HG02870 (cell line): ENCODE data around the gene NUDT7.

Experiments
- ATAC-seq: cut with Tn5 transposase; IDR thresholded peaks from one replicate; pipeline ENCODE4 v1.9.1; 2021; ENCODE audit warnings: mild to moderate bottlenecking, moderate library complexity; ENCODE audit not compliant: unreplicated experiment

The NUDT7 gene

GRCh38 chr16:77775911-77776909 lies 53.9 kb downstream of the NUDT7 start:
- ATAC-seq: no peak

GRCh38 chr16:77777745-77778144 lies 55.4 kb downstream of the NUDT7 start:
- ATAC-seq: no peak

DNA sequence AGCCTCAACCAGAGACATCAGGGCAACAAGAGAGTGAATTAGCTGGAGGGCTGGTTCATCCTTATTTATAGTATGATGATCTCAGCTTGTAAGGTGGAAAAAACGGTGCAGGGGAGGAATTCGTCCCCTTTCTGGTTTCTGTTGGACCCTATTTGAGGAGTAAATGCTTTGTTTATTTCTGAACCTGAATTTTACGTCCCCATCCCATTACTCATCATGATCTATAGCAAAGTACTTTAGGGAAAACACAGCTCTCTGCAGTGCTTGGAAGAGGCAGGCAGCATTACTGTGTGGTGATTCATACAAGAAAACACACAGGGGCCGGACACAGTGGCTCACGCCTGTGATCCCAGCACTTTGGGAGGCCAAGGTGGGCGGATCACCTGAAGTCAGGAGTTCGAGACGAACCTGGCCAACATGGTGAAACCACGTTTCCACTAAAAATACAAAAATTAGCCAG lies 58.1 kb downstream of the NUDT7 start:
- no peak for ATAC-seq

- ATAC-seq: no peak
These were observed 58.8 kb downstream of the NUDT7 start for GRCh38 chr16:77781091-77781490.

DNA sequence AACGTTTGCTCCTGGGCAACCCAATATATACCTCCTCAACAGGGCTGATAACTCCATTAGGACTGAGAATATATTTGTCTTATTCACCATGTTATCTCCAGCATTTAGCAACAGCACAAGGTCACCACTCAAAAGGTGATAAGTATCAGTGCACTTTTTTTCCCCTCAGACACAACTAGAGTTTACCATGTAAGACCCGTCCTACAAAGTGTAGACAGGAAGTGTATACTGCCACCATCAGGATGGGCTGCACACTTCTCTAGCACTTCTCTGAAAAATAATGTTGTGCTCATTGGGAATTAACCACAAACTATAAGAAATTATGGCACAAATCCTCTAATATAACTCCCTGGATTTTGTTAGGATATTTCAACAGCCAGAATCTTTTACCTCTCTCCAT lies 60.4 kb downstream of the NUDT7 start:
- ATAC-seq: no peak

- ATAC-seq: no peak
These were observed 62.4 kb downstream of the NUDT7 start for GRCh38 chr16:77784441-77785372.

DNA sequence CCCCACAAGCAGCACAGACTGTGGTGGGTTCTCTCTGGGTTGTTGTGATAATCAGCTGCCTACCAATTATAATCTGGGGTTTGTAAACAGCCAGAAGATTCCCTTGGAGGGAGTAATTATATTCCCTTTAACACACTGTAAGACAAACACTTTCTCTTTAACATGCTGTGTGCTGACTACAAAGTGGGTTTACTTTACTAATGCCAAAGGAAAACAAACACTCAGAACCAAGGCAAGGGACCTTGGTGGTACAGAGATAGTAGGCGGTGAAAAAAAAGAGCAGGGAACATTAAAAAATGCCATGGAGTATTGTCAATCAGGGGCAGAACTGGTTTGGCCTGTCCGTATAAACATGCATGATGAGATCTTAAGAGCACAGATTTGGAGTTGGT lies 63.1 kb downstream of the NUDT7 start:
- no peak for ATAC-seq

DNA sequence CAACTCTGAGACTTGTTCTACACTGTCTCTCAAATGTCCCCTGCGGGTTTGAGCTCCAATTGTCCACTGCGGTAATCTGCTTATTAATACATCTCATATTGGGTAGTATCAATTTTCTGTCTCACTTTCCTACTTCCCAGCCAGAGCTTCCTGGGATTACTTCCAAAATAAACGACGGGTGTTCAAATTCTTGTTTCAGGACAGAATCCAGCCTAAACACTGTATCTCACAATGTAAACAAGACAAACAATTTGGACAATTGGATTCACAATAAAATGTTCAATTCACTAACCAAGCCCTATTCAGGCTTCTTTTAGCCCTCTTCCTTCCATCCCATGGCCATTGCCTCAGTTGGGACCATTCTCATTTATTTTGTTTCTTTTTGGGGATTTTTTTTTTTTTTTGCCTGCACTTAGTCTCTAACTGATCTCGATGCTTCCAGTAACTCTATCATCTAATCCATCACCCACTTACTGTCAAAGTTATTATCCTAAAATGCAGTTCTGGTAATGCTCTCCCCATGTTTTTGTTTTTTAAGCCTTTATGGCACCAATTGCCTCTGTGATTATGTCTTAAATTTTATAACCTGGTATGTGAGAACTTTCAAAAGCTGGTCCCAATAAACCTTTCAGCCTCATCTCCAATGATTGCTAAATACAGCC lies 64.0 kb downstream of the NUDT7 start:
- ATAC-seq: no peak

DNA sequence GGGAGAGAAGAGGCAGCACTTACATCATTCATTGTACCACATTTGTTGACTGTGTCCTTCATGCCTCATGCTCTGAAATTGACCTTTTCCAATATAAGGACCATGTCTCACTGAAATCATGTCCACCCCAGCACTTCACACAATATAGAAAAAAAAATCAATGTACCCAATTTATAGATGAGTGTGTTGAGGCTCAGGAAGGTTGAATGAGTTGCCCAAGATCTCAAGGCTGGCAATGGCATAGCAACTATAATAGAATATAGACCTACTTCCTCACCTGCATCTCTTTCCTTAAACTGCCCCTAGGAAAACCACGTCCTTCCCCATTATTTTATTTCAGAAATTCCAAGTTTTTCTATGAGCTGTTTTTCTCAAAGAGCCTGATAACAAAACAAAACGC lies 65.1 kb downstream of the NUDT7 start:
- ATAC-seq: no peak

DNA sequence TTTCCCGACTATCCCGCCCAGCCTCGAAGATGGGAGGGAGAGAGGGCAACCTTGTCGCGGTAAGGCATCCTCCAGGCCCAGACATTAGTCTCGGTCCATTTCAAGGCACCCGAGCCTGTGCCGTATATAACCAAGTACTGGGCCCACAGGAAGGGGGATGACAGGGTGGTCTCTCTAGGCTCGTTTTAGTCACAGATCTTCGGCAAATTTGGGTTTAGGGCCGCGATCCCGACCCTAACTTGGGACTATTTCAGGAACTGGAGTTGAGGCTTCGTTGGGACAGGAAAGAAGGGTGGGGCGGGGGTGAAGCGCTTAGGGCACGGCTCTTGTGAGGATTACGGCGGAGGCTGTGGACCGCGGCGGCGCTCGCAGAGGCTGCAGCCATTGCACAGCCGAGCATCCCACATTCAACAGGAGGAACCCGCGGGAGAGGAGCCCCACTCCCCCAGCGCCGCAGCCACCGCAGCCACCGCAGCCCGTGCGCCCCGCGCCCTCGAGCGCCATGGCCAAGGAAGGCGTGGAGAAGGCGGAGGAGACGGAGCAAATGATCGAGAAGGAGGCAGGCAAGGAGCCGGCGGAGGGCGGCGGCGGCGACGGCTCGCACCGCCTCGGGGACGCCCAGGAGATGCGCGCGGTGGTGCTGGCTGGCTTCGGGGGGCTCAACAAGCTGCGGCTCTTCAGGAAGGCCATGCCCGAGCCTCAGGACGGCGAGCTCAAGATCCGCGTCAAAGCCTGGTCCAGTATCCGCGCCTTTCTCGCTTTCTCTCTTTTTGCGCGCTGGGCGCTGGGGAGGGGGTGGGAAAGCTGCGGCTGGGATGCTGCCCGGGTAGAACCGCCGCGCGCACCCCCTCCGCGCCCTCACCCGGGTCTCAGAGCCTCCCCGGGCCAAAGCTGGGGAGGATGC lies 66.1 kb downstream of the NUDT7 start, which contains the start of gene VAT1L:
VAT1L (plus strand) TSS at position 384 of the 904 bp plus-strand sequence; CDS start at position 503, 119 bp downstream.
- no peak for ATAC-seq

DNA sequence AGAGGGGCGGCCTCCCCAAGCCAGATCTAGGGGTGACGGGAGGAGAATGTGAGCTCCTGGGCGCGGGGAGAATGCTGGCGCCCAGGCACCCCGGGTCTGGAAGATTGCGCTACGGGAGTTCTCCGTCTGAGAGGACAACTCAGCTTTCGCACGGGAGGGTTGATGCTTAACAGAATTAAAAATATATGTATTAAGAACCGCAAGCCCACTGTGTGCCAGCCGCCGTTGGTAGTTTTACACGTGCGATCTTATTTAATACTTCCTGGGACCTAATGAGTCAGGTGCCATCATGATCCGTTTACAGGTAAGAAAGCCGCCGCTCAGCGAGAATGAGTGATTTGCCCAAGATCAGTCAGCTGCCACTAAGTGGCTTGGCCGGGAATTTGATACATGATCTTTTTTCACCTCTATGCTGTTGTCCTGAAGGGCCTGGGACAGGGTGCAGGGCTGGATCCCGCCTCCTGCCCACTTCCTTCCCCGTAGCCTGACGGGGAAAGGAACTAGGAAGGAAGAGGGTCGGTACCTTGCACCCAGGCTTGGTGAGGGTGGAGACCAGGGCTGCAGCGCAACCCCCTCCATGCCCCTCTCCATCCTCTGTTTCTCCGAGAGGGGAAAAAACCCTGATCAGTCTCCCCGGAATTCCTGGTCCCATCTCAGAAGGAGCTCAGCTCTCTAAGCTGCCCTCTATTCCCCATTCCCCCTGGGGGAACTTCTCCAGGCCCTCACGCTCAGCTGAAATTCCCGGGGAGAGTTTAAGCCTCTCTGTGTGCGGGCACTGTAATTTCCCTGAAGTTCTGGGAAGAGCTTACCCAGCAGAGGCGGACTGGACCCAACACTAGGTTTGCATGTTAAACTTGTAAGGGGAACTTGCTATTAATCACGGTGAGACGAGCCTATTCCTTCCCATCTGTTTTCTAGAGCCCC lies 67.0 kb downstream of the NUDT7 start:
- no peak for ATAC-seq

DNA sequence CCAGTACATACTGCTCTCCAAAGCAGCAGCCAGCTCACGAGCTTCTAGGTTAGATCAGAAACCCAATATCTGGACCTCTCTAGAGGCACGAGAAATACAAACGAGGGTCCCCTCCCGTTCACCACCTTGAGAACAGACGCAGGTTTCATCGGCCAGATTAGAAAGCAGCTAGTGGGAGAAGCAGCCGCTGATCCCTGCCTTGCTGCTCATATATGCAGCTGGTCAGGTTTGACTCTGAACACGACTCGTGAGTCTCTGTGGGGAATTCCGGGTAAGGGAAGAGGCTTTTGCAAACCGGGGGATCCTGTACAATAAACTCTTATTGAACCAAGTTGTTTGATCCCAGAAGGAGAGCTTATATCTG lies 67.7 kb downstream of the NUDT7 start:
- ATAC-seq: no peak

- ATAC-seq: no peak
These were observed 68.6 kb downstream of the NUDT7 start for GRCh38 chr16:77790912-77791311.
